GM18873 (cell line): ENCODE data around the gene CPSF6.
"Not testable (repeated sequence)": the region's sequence is repeated elsewhere in the genome, so short reads cannot be mapped to it uniquely, and the experiment has no call there.

Source experiments
- ATAC-seq: cut with Tn5 transposase; IDR thresholded peaks from one replicate; pipeline ENCODE4 v1.9.1; 2021; ENCODE audit warnings: mild to moderate bottlenecking, moderate library complexity, moderate number of reproducible peaks; ENCODE audit not compliant: unreplicated experiment, low FRiP score

The CPSF6 gene

GRCh38 chr12:69254862-69255261 is 15.5 kb downstream of the CPSF6 start:
- ATAC-seq: no peak

- no peak for ATAC-seq
These were observed 19.3 kb downstream of the CPSF6 start for GRCh38 chr12:69258655-69259054.

GRCh38 chr12:69262264-69262974 is 23.1 kb downstream of the CPSF6 start:
- ATAC-seq: no peak

GRCh38 chr12:69265205-69265604 is 25.8 kb downstream of the CPSF6 start:
- no peak for ATAC-seq

- not testable (repeated sequence) for ATAC-seq
These were observed 26.3 kb downstream of the CPSF6 start for GRCh38 chr12:69265633-69266032.

GRCh38 chr12:69266036-69266635 is 26.8 kb downstream of the CPSF6 start:
- no peak for ATAC-seq

- ATAC-seq: no peak
These were observed 30.4 kb downstream of the CPSF6 start for GRCh38 chr12:69269736-69270135.

- no peak for ATAC-seq
These were observed 33.1 kb downstream of the CPSF6 start for GRCh38 chr12:69272511-69272910.

- no peak for ATAC-seq
These were observed 35.5 kb downstream of the CPSF6 start for GRCh38 chr12:69274861-69275260.

GRCh38 chr12:69275471-69275891 is 36.1 kb downstream of the CPSF6 start:
- no peak for ATAC-seq

GRCh38 chr12:69278814-69279782 is 39.7 kb downstream of the CPSF6 start:
- no peak for ATAC-seq

- ATAC-seq: no peak
These were observed 44.8 kb downstream of the CPSF6 start for GRCh38 chr12:69284131-69284530.

- ATAC-seq: no peak
These were observed 48.2 kb downstream of the CPSF6 start for GRCh38 chr12:69287556-69287955.

GRCh38 chr12:69290545-69291277 is 51.3 kb downstream of the CPSF6 start:
- ATAC-seq: peak; percentile 96

GRCh38 chr12:69291278-69291593 is 51.9 kb downstream of the CPSF6 start:
- no peak for ATAC-seq

- no peak for ATAC-seq
These were observed 58.8 kb downstream of the CPSF6 start for GRCh38 chr12:69298133-69298532.

GRCh38 chr12:69298947-69299346 is 59.6 kb downstream of the CPSF6 start:
- no peak for ATAC-seq

GRCh38 chr12:69304284-69304683 is 64.9 kb downstream of the CPSF6 start:
- ATAC-seq: no peak

GRCh38 chr12:69309461-69309860 is 70.1 kb downstream of the CPSF6 start:
- no peak for ATAC-seq

- ATAC-seq: no peak
These were observed 73.8 kb downstream of the CPSF6 start for GRCh38 chr12:69313209-69313608.

- ATAC-seq: not testable (repeated sequence)
These were observed 77.4 kb downstream of the CPSF6 start for GRCh38 chr12:69316784-69317183.
